HTR-8/SVneo (cell line): ENCODE measurements around the gene TNFSF15.

Experiments
- DNase-seq: peaks from one replicate; pipeline ENCODE4 v3.0.0; 2011; ENCODE audit warnings: low spot score, mixed read lengths; ENCODE audit not compliant: insufficient read length
- FAIRE-seq: peaks from 2 replicates; lab custom pipeline; 2011; peaks lifted over from hg19 to GRCh38; lab: Jason Lieb, UNC

The TNFSF15 gene

DNA sequence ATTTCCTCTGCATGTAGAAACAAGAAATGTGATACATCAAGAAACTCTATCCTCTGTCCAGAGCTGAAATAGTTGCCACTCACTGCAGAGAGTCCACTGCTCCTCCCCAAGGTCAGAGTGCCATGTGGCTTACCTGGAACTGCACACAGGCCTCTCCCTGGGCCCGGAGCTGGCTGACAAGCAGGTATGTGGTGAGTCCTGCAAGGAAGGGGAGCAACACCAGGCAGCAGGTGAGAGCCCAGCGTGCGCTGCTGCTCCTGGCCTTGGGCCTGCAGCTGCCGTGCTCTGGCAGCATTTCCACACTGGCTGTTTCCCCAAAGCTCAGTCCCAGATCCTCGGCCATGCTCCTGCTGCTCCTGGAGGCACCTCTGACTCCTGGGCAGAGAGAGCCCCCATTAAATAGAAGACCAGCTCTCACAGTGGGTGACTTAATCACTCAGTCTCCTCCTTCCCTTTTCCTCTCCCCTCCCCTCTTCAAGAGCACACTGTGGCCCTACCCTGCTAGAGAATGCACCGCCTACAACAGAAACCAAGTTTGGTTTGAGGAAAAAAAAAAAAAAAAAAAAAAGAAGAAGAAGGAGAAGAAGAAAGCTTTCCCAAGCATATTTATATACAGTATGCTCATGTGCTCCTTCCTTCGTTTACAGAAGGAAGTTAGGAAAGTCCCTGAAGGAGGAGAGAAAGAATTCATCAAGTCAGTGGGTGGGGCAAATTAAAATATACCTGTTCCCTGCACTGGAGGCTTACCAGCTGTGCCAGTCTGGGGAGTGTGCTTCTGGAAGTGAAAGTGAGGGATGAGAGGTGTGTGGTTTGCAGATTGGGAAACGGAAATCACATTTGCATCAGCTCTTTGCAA, at the start of gene TNFSF15:
Gene TNFSF15, minus strand, starts transcription at position 370 of the 856 bp plus-strand sequence. Its CDS starts 27 bp downstream, at position 343.
- no peak for FAIRE-seq
- DNase-seq: no peak

DNA sequence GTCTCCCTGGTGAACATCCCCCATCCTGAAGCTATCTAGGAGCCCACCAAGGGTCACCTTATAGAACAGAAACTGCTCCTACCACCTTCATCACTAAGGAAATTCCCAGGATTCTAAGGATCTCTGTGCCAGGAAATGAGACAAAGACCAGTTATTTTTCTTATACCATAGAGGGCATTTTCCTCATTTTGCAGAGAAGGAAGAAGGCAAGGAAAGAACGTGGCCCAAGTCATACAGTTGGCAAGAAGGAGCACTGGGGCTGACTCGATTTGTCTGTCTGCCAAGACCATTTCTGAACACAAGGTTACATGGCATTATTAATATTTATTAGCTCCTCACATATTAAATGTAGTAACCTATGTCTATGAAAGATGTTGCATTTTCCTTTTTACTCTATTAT, 49.6 kb upstream of the TNFSF15 start:
- DNase-seq: no peak
- no peak for FAIRE-seq

GRCh38 chr9:114854736-114855355, 49.0 kb upstream of the TNFSF15 start:
- DNase-seq (no peak), FAIRE-seq (no peak)

DNA sequence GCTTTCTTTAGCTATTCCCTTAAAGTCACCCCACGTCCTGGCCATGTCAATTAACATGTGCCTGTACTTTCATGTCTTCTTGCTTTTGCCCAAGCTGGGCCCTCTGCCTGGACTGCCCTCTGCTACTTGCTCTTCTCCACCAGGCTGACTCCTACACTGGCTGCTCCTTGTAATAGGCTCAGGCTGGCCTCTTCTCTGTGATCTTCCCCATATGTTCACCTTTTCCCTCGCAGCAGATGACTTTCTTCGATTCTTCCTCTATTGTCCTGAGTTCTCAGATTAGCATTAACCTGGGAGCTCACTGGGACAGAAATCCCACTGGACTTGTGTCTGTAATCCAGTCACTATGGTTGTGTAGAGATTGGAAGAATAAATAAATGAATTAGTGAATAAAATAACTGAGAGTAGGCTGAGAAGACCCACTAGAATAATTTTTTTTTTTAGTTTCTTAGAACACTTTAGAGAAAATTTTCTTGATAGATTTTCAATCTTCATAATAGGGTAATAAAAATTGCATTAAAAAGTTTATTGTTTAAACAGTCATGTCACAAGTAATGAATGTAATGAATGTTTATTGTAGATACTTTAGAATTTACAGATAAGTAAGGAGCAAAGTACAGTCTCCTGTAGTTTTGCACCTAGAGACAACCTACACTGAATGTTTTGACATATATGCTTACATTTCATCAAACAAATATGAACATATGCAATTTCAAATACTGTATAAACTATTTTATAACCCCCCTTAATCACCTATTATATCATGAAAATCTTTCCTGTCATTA, 47.4 kb upstream of the TNFSF15 start:
- FAIRE-seq (no peak), DNase-seq (no peak)

- DNase-seq (no peak), FAIRE-seq (no peak)
These were observed 46.3 kb upstream of the TNFSF15 start for GRCh38 chr9:114852050-114852594.

GRCh38 chr9:114851306-114851705, 45.5 kb upstream of the TNFSF15 start:
- FAIRE-seq (no peak), DNase-seq (no peak)

DNA sequence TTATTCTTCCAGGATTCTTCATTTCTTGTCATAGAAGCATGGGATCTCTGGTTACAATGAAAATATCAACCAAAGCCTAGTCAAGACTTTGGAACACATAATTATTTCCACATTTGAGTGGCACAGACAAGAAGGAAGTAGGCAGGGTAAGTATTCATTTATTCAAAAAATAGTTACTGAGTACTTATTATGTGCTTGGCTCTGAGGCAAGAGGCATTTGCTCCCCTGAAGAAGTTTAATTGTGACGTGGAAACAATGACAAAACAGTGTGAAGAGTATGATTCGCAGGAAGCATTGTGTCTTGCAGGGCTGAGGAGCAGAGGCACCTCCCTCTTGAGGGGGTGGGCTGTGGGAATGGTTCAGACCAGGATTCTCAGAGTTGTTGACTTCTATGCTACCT, 45.0 kb upstream of the TNFSF15 start:
- no peak for FAIRE-seq
- no peak for DNase-seq

GRCh38 chr9:114849450-114849849, 43.6 kb upstream of the TNFSF15 start:
- no peak for DNase-seq
- FAIRE-seq: no peak

GRCh38 chr9:114847492-114848417, 41.9 kb upstream of the TNFSF15 start:
- DNase-seq (no peak), FAIRE-seq (no peak)

- DNase-seq (no peak), FAIRE-seq (no peak)
These were observed 39.5 kb upstream of the TNFSF15 start for GRCh38 chr9:114845373-114845772.

- FAIRE-seq (no peak), DNase-seq (no peak)
These were observed 38.9 kb upstream of the TNFSF15 start for GRCh38 chr9:114844766-114845165.

GRCh38 chr9:114837923-114838322, 32.1 kb upstream of the TNFSF15 start:
- FAIRE-seq (no peak), DNase-seq (no peak)

- FAIRE-seq (no peak), DNase-seq (no peak)
These were observed 30.9 kb upstream of the TNFSF15 start for GRCh38 chr9:114836769-114837168.

GRCh38 chr9:114834386-114834785, 28.5 kb upstream of the TNFSF15 start:
- FAIRE-seq (no peak), DNase-seq (no peak)

DNA sequence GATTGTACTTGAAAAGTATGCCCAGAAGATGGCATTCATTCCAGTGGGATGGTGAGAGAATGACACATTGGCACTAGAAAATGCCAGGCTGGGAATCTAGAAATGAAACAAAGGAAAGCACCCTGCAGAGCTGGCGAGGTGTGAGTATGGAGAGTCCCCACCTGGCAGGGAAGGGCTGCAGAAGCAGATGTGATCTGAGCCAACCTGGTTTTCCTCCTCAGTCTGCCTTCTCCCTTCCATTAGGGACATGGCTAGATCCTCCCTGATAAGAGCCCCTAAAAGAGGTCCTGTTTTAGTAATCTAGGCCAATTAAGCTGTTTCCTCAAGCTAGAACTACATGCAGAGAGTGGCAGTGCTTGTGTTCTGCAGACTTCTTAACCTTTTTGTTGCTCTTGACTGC, 24.7 kb upstream of the TNFSF15 start:
- DNase-seq (no peak), FAIRE-seq (no peak)

DNA sequence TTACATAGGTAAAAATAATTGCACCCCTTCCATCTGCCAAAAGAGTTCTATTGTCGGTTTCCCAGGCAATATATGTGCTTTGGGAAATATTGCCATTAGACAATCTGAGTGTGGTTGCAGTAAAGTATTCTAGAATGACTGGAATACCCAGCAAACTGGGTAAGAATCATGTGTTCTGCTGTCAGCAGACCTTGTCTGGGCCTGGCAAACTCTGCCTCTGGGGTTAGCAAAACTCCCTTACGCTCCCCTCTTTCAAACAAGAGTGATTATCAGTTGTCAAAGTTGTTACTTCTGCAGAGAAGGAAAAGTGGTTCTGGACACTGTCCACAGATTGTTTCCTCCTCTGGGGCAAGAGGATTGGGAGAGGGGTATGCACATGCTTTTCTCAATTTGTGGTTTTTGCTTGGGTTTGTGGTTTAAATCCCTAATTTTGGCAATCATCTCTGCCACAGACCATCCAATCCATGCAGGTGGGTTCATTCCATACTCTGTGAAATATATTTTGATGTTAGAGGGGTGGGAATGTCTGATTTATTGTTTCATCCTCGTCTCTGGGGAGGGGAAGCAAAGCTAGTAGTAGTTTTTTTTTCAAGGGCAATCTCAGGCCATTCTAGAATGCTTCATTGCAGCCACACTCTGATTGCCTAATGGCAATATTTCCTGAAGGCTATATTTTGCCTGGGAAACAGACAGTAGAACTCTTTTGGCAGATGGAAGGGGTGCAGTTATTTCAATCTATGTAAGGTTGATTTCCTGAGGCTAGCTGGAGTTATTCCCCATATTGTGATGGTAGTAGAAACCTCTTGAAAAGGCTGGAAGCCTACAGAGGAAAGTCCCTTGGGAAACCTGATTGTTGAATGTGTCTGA, 24.0 kb upstream of the TNFSF15 start:
- DNase-seq: no peak
- FAIRE-seq: no peak

DNA sequence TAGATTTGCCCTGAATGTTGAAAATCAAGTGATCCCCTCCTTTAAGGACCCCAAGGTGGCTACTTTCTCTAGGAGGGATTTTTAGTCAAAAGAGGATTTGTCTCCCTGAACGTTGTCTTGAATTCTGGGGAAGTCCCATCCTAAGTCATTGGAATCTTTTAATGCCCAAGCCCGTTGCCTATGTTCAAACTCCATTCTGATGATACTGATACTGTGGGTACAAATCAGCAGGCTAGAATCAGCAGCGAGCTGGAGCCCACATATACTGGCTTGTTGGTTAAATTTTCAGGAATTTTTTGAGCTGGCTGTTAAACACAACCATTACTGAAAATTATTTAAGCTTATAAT, 22.4 kb upstream of the TNFSF15 start:
- DNase-seq (no peak), FAIRE-seq (no peak)

DNA sequence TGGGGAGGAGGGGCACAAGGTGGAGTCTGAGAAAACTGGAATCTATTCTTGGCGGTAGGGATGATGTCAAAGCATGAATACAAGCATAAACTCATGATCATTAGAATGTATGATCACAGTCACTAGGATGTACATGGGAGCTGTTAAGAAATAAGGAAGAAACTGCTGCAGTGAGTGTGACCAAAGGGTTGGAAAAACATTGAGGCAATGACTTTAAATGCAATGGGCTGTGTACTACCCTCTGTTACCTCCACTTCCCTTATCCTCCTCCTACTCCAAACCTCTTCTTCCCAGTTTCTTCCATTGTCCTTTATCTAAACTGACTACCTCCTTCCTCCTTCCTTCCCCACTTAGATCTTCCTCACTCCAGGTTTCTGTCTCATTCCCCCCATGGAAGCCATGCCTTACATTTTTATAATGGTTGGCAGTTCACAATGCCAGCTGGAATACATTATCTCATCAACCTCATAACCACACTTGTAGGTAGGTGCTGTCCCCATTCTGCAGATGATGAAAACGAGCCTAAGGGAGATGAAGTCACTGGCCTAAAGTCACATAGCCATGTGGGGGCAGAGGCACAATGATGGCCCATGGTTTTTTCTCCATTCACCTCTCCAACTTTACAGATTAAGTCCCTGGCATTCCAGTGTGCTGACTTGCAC, 21.9 kb upstream of the TNFSF15 start:
- no peak for DNase-seq
- no peak for FAIRE-seq
